Lower leg skin (tissue), 4 donors: ENCODE results near the gene CREB3. TPM values are rescaled to one million over a fixed set of nuclear protein-coding genes. Genes with fewer than 3 reads are reported as not detected.
A peak's percentile ranks its signal among the peaks of the same experiment; 100 is the strongest.

Source experiments
- DNase-seq, 2 donors: peaks; one replicate each; pipeline ENCODE4 v3.0.0-alpha.2; 2019; ENCODE audit warnings: low spot score in 2 of 2
- H3K4me3 ChIP-seq: fragments of 200-600 bp; sonication (generic); 2 replicates; pipeline ENCODE4 v1.5.1; 2017; ENCODE audit warnings: mild to moderate bottlenecking, low read depth; ENCODE audit not compliant: poor library complexity, severe bottlenecking
- CTCF ChIP-seq, 3 donors: fragments of 450-650 bp; IDR thresholded peaks; one replicate each; pipeline ENCODE4 v1.5.1; 2016; ENCODE audit warnings: antibody characterized with exemption in 3 of 3, mild to moderate bottlenecking in 3 of 3, moderate library complexity in 2 of 3
- POLR2A ChIP-seq, 2 donors: fragments of 450-650 bp; IDR thresholded peaks; one replicate each; pipeline ENCODE4 v1.6.1; 2016 to 2017; ENCODE audit warnings: antibody characterized with exemption in 2 of 2, mild to moderate bottlenecking in 1 of 2, moderate library complexity in 1 of 2
- WGBS, 2 donors: methylation state at CpG; one replicate each; pipeline ENCODE4 v1.1.5; 2018; 5-methylcytosine and 5-hydroxymethylcytosine counted together
- intact Hi-C: fragments of 100-400 bp; cut with DNase I; formaldehyde crosslinking; loops from one replicate; pipeline ENCODE4 v1.15.0; 2023; ENCODE audit warnings: low total_unique reads
- total RNA-seq, 4 donors: library from RNA; depleted of rRNA; stranded (reverse); fragments of >200 nt; gene quantifications; one replicate each; pipeline ENCODE4 v1.1.0, GENCODE V29; 2016

The CREB3 gene
- total RNA-seq, 4 donors from 2014 or later, result 18.2 to 26.6 (median 20.5) TPM

DNA sequence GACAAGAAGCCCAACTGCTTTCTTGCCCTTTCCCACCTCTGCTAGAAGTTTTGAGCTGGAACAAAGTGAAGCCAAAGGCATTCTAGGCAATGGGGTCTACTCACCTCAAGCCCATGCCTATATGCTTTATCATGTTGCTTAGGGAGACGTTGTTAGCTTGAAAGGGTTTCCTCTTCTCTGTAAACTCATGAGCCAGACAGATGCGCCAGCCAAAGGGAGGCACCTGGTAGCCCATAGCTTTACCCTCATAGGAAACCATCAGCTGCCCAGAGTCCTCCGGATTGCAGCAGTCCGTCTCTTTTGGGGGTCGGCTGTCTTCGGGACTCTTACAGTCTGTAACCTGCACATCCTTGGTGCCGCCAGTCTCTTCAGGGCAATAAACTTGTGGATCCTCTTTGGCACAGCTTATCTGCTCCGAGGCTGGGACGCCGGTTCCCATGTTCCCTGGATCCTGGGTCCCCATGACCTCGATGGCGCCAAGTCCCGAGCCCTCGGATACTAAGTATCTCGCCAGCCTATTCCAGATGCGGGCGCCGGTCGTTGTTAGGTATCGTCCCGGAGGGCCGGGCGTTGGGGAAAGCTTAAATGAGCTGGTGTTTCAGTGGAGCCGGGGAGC lies 15.9 kb downstream of the CREB3 start:
- H3K4me3 ChIP-seq, result peak overlapping the region; percentile 80
- 0% methylated on average over 16 to 19 of the region's 24 CpGs for WGBS, 2 donors
- intact Hi-C loops, result no loop called here
- no peak for TF ChIP-seq CTCF (IDR thresholded peaks at IDR 0.05)
- no peak for TF ChIP-seq POLR2A (IDR thresholded peaks at IDR 0.05)
- no peak for DNase-seq

DNA sequence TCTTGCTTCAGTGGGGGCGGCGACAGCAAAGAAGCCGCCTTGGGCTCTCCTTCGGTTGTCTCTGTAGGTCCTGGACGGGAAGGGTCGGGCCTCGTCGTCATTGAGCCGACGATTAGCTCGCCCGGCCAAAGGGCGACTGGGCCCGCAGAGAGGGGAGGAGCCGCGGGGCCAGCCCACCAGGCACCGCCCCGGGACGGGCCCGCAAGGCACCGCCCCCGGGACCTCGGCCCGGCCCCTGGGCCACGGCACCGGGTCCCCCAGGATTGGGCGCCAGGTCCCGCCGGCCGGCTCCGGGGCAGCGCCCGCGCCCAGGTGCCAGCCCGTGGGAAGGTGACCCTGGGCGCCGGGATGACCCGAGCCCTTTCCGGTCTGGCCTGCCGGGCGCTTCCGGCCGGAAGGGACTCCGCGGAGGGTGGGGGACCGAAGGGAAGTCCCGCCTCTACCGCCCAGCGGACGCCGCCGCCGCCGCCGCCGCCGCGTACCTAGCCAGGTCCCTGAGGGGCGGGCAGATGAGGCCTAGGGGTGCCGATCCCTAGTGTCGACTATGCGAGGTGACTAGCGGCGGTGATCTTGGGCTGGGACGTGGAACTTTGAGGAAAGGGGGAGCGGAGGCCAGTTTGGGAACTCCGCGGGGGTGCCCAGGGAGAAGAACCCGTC lies 16.5 kb downstream of the CREB3 start, which contains the start of the genes GBA2 and RGP1:
TSS of gene GBA2 (minus strand) at position 371 of the 657 bp plus-strand sequence. CDS start 524 bp downstream, outside the sequence.
TSS of gene RGP1 (plus strand) at position 430 of the 657 bp plus-strand sequence. CDS start 469 bp downstream, outside the sequence.
- TF ChIP-seq CTCF (IDR thresholded peaks at IDR 0.05) (no peak), POLR2A (IDR thresholded peaks at IDR 0.05) (no peak)
- WGBS, 2 donors, result 0% methylated on average over 14 to 27 of the region's 69 CpGs
- peak within 1 kb of the TSS; percentile 80 for H3K4me3 ChIP-seq
- intact Hi-C loops, result no loop called here
- peak in 1 of 2 donors; percentile 94 for DNase-seq

DNA sequence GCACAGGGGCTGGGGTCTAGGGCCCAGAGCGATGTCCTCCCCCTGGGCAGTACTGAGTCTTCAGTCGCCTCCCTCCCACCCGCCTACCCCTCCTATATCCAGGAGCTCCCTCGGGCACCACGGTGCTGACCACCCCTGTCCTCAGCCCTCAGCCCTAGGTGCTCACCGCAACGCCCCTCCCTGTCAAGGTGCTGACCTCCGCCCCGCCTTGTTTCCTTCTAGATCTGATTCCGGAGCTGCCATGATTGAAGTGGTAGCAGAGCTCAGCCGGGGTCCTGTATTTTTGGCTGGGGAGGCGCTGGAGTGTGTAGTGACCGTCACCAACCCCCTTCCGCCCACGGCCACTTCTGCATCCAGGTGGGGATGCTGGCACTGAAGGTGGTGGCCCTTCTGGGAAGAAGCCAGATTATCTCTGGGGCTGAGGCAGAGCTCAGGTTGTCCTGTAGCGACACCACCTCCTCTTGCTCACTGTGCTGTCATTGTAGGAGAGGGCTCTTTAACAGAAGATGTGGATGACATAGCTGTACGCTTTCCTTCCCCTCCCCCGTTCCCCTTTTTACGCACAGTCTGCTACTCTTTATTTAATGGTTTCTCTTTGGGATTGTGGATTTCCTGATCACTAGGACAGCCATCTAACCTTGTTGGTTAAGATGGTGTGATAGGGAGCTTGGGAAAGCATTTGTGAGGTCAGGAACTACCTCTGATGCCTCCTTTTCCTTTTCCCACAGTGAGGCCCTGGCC lies 17.2 kb downstream of the CREB3 start:
- H3K4me3 ChIP-seq, result peak overlapping the region; percentile 80
- TF ChIP-seq CTCF (IDR thresholded peaks at IDR 0.05), result no peak
- TF ChIP-seq POLR2A (IDR thresholded peaks at IDR 0.05), result no peak
- peak in 1 of 2 donors; percentile 89 for DNase-seq
- intact Hi-C loops, result no loop called here
- WGBS, 2 donors, result 2 to 3% methylated on average over 15 to 19 of the region's 19 CpGs

- intact Hi-C loops, result no loop called here
- 49 to 53% methylated on average over 4 of the region's 4 CpGs for WGBS, 2 donors
- TF ChIP-seq POLR2A (IDR thresholded peaks at IDR 0.05) (no peak), CTCF (IDR thresholded peaks at IDR 0.05) (no peak)
- no peak for DNase-seq
- no peak overlapping the region for H3K4me3 ChIP-seq
Observed at GRCh38 chr9:35750256-35750531, 17.7 kb downstream of the CREB3 start.

- intact Hi-C loops, result no loop called here
- H3K4me3 ChIP-seq, result no peak overlapping the region
- WGBS, 2 donors, result 80 to 92% methylated on average over 5 of the region's 5 CpGs
- TF ChIP-seq CTCF (IDR thresholded peaks at IDR 0.05), result no peak
- no peak for TF ChIP-seq POLR2A (IDR thresholded peaks at IDR 0.05)
- DNase-seq, result no peak
Observed at GRCh38 chr9:35753466-35753865, 21.0 kb downstream of the CREB3 start.
